ENCODE measurements around the gene ZFP90.

DNA sequence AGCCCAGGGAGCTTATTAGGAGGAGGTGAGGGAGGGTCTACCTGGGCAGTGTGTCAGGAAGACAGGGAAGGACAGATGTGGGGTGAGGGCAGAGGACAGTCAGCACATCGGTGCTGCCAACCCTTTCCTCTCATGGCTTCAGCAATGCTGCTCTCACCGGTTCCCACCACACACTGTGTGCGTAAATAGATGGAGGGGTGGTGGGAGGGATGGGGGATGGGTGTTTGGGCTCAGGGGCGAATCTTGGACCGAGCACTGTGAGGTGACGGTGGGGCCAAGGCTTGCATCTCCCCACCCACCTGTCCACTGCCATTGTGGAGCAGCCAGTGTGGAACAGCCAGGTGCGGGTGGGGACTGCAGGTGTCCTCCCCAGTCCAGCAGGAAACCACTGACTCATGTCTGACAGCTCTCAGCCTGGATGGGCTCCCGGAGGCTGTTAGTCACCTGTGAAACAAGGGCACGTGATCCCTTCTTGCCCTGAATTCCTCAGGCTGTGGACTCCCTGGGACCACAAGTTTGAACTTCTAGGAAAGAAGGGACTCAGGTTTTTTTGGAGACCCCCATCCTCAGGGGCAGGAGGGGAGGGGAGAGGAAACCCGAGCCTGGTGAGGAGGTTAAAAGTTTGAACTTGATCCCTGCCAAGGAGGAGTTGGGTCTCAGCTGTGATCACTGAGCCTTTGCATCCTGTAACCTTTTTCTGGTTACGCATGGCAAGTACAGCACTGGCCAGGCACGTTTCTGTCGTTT lies 48.1 kb upstream of the ZFP90 start:
- TF ChIP-seq BHLHE40 (IDR thresholded peaks at IDR 0.05; ENCODE audit: low read depth, low read length) (no peak), RFX5 (IDR thresholded peaks at IDR 0.05) (no peak)
